ENCODE measurements around the gene IRF2BP1.

IRF2BP1 gene

DNA sequence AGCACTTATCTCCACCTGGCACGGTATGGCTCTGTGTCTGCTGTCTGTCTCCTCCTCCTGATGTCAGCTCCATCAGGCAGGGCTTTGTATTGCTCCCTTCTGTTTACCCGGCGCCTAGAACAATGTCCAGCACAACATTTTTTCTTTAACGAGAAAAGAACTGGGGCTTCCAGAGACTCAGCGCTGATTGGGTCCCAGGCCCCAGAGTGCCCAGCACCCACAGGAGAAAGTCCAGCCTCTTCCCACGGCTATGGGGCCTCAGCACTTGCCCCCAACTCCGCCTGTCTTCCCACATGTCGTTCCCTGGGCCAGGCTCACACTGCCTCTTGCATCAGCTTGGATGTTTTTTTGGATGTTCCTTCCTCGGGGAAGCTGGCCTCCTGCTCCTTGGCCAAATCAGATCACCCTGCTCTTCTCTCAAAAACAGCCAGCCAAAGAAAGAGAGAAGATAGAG is 9.6 kb upstream of the IRF2BP1 start:
- no peak overlapping the region for H3K4me3 ChIP-seq (ENCODE audit: low read length)
- TF ChIP-seq ZNF274 (IDR thresholded peaks at IDR 0.05; ENCODE audit: low read depth, low read length): no peak

DNA sequence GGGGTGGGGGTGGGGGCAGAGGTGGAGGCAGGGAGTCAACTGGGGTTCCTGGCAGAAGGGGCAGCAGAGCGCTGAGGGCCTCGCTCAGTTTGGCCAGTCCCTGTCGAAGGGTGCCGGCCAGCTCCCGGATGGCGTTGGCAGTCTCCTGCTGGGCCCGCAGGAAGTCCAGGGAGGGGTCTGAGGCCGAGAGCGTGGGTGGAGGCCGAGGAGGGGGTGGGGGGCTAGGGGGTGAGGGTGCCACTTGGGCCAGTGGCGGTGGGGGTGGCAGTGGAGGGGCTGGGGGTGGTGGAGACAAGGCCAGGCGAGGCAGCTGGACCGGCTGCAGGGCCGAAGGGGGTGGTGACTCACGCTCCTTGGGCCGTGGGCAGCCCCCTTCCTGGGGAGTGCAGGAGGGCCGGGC is 4.9 kb upstream of the IRF2BP1 start:
- H3K4me3 ChIP-seq (ENCODE audit: low read length): no peak overlapping the region
- no peak for TF ChIP-seq ZNF274 (IDR thresholded peaks at IDR 0.05; ENCODE audit: low read depth, low read length)

DNA sequence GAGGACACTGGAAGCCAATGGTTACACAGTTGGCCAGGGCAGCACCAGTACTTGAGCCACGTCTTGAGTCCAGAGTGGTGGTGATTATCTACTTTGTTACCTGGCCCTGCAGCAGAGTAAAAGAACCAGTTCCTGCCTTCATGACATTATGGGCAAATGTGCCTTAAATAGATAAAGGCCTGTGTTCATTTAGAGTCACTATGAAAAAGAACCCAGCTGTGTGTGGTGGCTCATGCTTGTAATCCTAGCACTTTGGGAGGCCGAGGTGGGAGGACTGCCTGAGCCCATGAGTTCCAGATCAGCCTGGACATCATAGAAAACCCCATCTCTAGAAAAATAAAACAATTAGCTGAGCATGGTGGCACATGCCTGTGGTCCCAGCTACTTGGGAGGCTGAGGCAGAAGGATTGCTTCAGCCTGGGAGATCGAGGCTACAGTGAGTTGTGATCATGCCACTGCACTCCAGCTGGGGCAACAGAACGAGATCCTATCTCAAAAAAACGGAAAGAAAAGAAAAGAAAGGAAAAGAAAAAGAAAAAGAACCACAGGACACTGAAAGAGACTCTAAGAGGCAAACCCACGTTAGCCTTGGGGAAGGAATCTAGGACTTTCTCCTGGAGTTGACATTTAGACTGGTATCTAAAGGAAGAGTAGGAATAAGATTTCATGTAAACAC is 3.4 kb upstream of the IRF2BP1 start:
- no peak for TF ChIP-seq ZNF274 (IDR thresholded peaks at IDR 0.05; ENCODE audit: low read depth, low read length)
- H3K4me3 ChIP-seq (ENCODE audit: low read length): no peak overlapping the region

DNA sequence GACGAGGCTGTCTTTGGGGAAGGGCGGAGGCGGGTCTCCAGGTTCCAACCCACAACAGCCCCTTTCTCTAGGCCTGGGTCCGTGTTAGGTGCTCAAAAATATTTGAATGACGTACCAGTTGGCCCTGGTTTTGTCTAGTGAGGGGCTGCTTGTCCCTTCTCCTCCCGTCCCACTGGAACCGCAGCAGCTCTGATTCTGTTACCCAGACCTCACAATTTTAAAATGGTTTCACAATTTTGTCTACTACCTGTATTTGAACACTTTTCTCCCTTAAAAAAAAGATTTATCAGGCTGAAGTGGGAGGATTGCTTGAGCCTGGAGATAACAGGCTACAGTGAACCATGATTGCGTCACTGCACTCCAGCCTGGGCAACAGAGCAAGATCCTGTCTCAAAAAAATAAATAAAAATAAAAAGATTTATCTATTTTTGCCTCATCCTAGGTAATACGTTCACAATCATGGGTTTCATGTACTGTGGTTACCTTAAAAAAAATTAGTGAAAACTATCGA is 1.3 kb upstream of the IRF2BP1 start:
- H3K4me3 ChIP-seq (ENCODE audit: low read length): peak overlapping the region; percentile 57
- no peak for TF ChIP-seq ZNF274 (IDR thresholded peaks at IDR 0.05; ENCODE audit: low read depth, low read length)

DNA sequence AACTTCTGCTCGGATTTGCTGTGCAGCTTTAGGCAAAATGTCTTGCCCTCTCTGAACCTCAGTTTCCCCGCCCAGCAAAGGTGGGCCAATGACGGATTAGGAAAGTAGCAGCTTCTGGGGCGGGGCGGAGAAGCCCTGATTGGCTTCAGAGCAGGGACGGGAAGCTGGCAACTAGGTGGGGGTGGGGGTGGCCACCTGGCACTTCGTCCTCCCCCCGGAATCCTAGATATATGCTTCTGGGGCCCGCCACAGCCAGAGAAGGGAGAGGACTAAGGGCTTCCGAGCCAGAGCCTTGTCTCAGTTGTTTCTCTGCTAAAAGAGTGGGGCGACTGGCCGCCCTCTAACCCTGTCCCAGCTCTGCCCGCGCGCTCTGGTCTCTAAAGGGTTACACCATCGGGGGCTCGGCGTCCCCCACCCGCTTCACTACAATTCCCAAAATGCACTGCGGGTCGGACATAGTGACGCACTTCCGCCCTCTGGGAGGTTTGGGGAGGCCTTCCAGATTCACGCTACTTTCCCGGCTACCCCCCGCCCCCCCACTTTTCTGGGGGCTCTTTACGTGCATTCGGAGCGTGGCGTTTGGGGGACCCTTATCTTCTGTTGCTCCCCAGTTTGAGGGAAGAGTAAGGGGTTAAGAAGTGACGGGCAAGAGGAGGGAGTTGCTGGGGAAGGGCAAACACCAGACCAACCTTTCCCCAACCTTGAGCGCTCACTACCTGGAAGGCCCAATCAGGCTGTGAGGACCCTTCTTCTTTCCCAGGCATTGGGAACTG is 672 bp upstream of the IRF2BP1 start:
- H3K4me3 ChIP-seq (ENCODE audit: low read length): peak overlapping the region; percentile 57
- TF ChIP-seq ZNF274 (IDR thresholded peaks at IDR 0.05; ENCODE audit: low read depth, low read length): no peak

DNA sequence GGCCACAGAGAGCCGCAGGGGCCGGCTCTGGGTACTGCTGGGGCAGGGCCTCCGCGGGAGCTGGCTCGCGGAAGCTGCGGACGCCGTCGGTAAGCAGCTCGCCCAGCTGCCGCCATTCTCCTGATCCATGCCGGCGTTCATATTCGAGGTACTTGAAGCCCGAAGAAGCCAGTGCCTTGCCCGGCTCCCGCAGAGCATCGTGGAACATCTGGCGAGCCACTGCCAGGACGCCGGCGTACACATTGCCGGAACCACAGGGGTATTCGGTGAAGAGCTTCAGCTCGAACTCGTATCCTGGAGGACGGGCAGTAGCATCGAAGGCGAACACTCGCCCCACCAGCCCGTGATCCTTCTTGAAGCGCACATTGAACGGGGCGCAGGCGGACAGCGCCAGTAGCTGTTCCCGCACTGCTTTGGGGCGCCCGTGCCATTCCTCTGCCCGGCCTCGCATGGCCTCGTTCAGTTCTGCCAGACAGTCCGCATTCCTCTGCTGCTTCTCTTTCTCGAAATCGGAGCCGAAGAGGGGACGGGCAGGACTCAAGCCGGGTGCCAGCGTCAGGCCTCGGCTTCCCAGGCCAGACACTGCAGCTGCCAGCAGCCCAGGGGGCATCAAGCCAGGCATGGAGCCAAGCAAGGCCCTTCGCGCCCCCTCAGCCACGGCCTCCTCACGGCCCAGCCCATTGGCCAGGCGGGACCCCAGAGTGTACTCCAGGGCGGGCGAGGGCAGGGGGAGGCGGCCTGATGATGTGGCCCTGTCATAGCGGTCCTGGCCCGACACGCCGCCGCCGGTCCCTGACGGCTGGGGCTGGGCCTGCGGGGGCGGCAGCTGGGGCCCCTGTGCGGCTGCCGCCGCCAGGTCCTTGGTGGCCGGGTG is 1.0 kb downstream of the IRF2BP1 start:
- no peak for TF ChIP-seq ZNF274 (IDR thresholded peaks at IDR 0.05; ENCODE audit: low read depth, low read length)
- peak overlapping the region; percentile 57 for H3K4me3 ChIP-seq (ENCODE audit: low read length)

DNA sequence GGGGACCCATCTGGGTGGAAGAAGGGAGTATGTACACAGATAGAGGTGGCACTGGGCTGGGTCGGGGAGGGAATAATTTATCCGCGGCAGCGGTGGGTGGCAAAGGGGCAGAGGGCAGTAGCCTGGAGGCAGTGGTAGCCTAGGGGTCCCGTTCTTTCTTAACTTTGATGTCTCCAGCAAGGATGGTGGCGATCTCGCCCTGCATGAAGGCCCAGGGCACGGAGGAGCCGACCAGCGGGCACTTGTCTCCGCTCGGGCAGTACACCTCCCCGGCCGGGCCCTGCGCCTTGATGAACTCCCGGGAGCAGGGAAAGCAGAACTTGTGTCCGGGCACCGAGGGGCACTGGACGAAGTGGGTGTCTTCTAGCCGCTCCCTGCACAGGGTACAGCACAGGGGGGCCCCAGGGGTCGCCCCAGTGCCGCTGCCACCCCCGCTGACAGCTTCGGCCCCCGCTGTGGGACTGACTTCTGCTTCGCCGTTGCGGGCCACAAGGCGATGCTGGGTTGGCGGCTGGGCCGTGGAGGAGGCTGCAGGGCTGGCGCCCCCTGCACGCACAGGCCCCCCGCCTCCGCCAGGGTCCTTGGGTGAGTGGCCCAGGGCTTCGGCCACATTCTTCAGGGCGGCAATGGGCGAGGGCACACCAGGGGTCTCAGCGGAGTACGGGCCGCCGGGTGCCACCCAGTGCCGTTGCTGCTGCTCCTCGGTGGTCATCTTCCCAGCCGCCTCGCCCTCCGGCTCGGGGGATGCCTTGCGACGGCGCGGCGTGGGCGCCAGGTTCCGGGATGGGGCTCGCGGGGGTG is 1.9 kb downstream of the IRF2BP1 start:
- TF ChIP-seq ZNF274 (IDR thresholded peaks at IDR 0.05; ENCODE audit: low read depth, low read length): no peak
- H3K4me3 ChIP-seq (ENCODE audit: low read length): no peak overlapping the region

DNA sequence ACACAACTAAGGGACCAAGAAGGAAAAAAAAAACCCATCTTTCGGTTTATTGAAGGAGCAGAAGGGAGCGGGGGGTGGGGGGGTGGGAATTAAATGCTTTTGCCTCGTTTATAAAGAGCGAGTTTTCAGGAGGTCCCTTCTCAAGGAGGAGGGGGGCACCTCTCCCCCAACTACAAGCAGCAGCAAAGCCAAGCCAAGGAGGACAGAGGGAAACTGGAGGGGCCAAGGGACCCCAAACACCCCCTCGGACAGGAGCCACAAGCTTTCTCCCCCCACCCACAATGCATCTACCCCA is 2.4 kb downstream of the IRF2BP1 start:
- no peak overlapping the region for H3K4me3 ChIP-seq (ENCODE audit: low read length)
- no peak for TF ChIP-seq ZNF274 (IDR thresholded peaks at IDR 0.05; ENCODE audit: low read depth, low read length)

DNA sequence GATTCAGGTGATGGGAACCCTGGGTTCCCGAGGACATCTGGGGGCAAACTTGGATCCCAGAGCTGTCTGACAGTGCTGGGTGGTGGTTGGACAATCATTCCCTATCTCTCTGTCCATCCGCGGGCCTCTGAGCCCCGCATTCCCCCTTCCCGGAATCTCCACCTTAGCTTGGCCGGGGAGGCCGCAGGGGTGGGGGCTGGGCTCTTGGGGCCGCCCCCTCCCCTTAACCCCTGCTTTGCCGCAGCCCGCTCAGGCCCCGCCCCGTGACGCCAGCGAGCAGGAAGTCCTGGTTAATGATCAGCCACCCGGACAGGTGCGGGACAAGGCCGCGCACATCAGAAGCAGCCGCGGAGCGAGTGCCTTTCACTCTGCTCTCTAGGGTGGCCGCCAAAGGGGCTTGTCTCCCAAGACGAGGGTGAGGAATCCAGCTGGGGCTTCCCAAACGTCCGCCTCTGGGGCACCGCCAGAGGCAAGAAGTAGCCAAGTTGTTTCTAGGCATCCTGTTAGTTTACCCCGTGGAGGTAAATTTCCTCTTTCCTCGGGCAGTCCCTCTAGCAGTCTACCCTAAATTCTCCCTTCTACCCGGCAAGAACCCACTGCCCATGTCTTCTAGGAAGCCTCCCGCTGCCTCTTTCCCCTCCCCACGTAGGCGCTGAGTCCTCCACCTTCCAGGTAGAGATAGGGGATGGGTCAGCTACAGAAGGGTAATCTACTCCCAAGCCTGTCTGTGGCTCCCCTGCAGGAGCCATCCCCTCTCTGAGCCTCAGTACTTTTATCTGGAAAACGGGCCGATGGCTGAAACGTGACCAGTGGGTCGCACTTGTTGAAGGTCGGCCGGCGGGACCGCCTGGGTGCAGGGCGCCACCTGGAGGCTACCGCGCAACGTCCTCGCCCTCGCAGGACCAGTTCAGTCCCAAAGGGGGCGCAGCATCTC is 3.0 kb downstream of the IRF2BP1 start:
- TF ChIP-seq ZNF274 (IDR thresholded peaks at IDR 0.05; ENCODE audit: low read depth, low read length): no peak

DNA sequence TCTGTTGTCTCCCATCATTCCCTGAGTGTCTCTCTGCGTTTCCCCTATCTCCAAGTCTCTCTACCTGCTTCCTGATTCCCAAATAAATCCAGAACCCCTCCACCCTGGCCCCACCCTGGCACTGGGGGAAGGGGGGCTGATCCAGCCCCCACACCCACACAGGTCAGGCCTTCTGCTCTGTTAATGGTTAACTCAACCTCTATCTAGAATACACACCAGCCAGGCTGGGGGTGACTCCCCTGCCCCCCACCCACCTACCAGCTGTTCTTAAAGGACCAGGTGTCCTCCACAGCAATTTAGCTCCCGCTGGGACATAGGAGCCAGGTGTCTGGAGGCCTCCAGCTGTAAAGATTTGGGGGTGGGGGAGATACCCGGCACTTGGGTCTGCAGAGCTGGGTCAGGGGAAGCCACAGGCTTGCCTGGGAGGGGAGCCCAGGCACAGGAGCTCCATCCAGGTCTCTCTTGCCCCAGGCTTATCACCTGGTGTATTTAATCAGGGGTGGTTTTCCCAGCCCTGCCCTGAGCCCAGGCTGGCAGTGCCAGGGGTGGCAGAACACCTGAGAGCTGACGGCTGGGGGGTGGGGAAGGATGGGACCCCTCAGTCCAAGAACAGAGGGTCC is 3.9 kb downstream of the IRF2BP1 start:
- no peak overlapping the region; the same call in 1 of the 2 replicates for H3K4me3 ChIP-seq (ENCODE audit: low read length)
- no peak for TF ChIP-seq ZNF274 (IDR thresholded peaks at IDR 0.05; ENCODE audit: low read depth, low read length)

More for the DNA sequence above, 3.0 kb downstream of the IRF2BP1 start:
- peak overlapping the region; percentile 55; the same call in 1 of the 2 replicates for H3K4me3 ChIP-seq (ENCODE audit: low read length)

DNA sequence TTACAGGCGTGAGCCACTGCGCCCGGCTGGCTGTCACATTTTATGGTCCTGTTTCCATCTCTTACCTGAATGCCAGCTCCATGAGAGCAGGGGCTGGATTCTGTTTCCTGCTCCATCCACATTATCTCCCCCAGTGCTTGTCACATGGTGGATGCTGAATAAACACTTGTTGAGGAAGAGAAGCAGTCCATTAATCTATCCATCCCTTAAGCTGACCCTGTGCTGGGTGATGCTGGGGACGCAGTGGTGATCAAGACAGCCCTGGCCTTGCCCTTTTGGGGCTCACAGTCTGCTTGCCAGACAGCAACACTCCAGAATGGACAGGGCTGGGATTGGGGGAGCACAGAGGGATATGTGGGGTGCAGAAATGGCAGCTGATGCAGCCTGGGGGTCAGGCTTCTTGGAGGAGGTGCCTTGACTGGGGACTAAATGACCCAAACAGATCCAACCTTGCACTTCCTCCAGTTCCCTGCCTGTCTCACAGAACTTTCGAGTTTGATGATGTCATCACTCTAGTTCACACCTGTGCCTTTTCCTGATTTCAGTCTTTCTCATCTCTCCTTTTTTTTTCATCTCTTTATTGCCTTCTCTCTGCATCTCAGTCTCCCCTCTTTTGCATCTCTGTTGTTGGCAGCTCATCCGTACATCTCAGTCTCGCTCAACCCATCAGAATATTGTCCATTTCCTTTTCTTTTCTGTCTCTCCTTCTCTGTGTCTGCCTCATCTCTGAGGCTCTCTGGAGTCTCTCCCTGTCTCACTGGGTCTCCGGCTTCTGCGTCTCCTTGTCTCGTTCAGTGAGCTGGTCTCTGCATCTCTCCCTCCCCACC is 4.6 kb downstream of the IRF2BP1 start:
- TF ChIP-seq ZNF274 (IDR thresholded peaks at IDR 0.05; ENCODE audit: low read depth, low read length): no peak
- H3K4me3 ChIP-seq (ENCODE audit: low read length): no peak overlapping the region; the same call in 1 of the 2 replicates
